Endothelial cell of umbilical vein (primary cell): Measurements from ENCODE around the gene ATG5. TPM values are rescaled to one million over a fixed set of nuclear protein-coding genes. Genes with fewer than 3 reads are reported as not detected.

ENCODE experiments used
- BruUV-seq: library from RNA; stranded (reverse); fragments of 400-500 nt; replicated peaks from 2 replicates; lab custom pipeline; 2021; lab: Mats Ljungman, UMichigan
- CTCF ChIA-PET: fragments of 300-600, 350-600 bp; sonication (Branson Sonifier 250); formaldehyde crosslinking; loops from one replicate; lab custom pipeline; 2021; ENCODE audit warnings: antibody characterized with exemption, inconsistent platforms; lab: Charles Lee
- POLR2A ChIA-PET: fragments of 300-600, 350-600 bp; sonication (Branson Sonifier 250); formaldehyde crosslinking; loops from one replicate; lab custom pipeline; 2021; ENCODE audit warnings: antibody characterized with exemption, inconsistent platforms; lab: Charles Lee
- DNase-seq: peaks from one replicate; pipeline ENCODE4 v3.0.0-alpha.2; 2011; ENCODE audit warnings: low read depth, low spot score
- FAIRE-seq: peaks from 2 replicates; lab custom pipeline; 2011; peaks lifted over from hg19 to GRCh38; lab: Jason Lieb, UNC
- H2AFZ ChIP-seq: 2 replicates; pipeline ENCODE4 v1.6.0; 2012; ENCODE audit warnings: low read depth, low read length, control low read depth, inconsistent platforms
- H3K27ac ChIP-seq: 2 replicates; pipeline ENCODE4 v1.5.1; 2011; ENCODE audit warnings: low read depth, mild to moderate bottlenecking, control low read depth, low read length, moderate library complexity; ENCODE audit not compliant: insufficient read depth
- H3K27me3 ChIP-seq, 2 experiments: 2 replicates each; pipeline versions ENCODE4 v1.6.0 to v1.6.1; 2011; ENCODE audit warnings: low read length in 2 of 2, mixed read lengths in 1 of 2; ENCODE audit not compliant: control insufficient read depth in 2 of 2, insufficient read depth in 2 of 2
- H3K36me3 ChIP-seq, 2 experiments: 2 replicates in 1 of 2; 3 replicates in 1 of 2; pipeline ENCODE4 v1.5.1; 2011; ENCODE audit warnings: low read length in 2 of 2, mild to moderate bottlenecking in 1 of 2, moderate library complexity in 1 of 2; ENCODE audit not compliant: control insufficient read depth in 2 of 2, insufficient read depth in 2 of 2; ENCODE audit errors: extremely low read depth in 1 of 2
- H3K4me1 ChIP-seq: 3 replicates; pipeline ENCODE4 v1.5.1; 2011; ENCODE audit warnings: mild to moderate bottlenecking, low read length; ENCODE audit not compliant: control insufficient read depth, insufficient read depth; ENCODE audit errors: extremely low read depth
- H3K4me2 ChIP-seq: 2 replicates; pipeline ENCODE4 v1.6.1; 2011; ENCODE audit warnings: low read length, control low read depth, mixed read lengths; ENCODE audit not compliant: insufficient read depth
- H3K4me3 ChIP-seq, 3 experiments: fragments of 200-600 bp in 1 of 3; sonication (generic), shearing (Covaris generic) in 1 of 3; replicated peaks in 1 of 3; 2 replicates each; pipeline ENCODE4 v1.5.1; 2011 to 2016; ENCODE audit warnings: control low read depth in 3 of 3, low read length in 3 of 3, mild to moderate bottlenecking in 2 of 3, inconsistent platforms in 1 of 3, low read depth in 1 of 3, moderate library complexity in 1 of 3; ENCODE audit not compliant: insufficient read depth in 1 of 3
- H3K79me2 ChIP-seq: 2 replicates; pipeline ENCODE4 v1.6.0; 2012; ENCODE audit warnings: low read length, inconsistent platforms; ENCODE audit not compliant: control insufficient read depth, insufficient read depth
- H3K9ac ChIP-seq: replicated peaks from 2 replicates; pipeline ENCODE3; 2011; ENCODE audit warnings: low read length, control low read depth; ENCODE audit not compliant: insufficient read depth; ENCODE audit errors: extremely low read depth
- H3K9me1 ChIP-seq: replicated peaks from 3 replicates; pipeline ENCODE4 v1.6.0; 2011; ENCODE audit warnings: mild to moderate bottlenecking, low read length; ENCODE audit not compliant: control insufficient read depth, insufficient read depth; ENCODE audit errors: extremely low read depth
- H3K9me3 ChIP-seq: replicated peaks from 2 replicates; pipeline ENCODE4 v1.5.1; 2012; ENCODE audit warnings: low read length, inconsistent platforms; ENCODE audit not compliant: control insufficient read depth, insufficient read depth
- H4K20me1 ChIP-seq: replicated peaks from 2 replicates; pipeline ENCODE3; 2011; ENCODE audit warnings: mild to moderate bottlenecking, low read length; ENCODE audit not compliant: control insufficient read depth, insufficient read depth; ENCODE audit errors: extremely low read depth
- CTCF ChIP-seq, 2 donors: IDR thresholded peaks; 1 replicate in 1 of 2; 2 replicates in 1 of 2; pipeline ENCODE4 v1.5.1; 2011; ENCODE audit warnings: low read length in 2 of 2, mild to moderate bottlenecking in 2 of 2, moderate library complexity in 2 of 2, control low read depth in 1 of 2, inconsistent platforms in 1 of 2, low read depth in 1 of 2; ENCODE audit not compliant: insufficient read depth in 1 of 2; ENCODE audit errors: extremely low read depth in 1 of 2
- EZH2 ChIP-seq: IDR thresholded peaks from 2 replicates; pipeline ENCODE4 v1.6.1; 2012; ENCODE audit warnings: borderline replicate concordance, low read depth, mild to moderate bottlenecking, moderate library complexity, low read length, inconsistent platforms; ENCODE audit not compliant: severe bottlenecking
- FOS ChIP-seq: IDR thresholded peaks from 2 replicates; pipeline ENCODE4 v1.6.1; 2011; ENCODE audit warnings: mild to moderate bottlenecking, low read length, moderate library complexity, borderline replicate concordance; ENCODE audit not compliant: insufficient read depth
- GATA2 ChIP-seq: IDR thresholded peaks from 2 replicates; pipeline ENCODE4 v1.7.0; 2011; ENCODE audit warnings: low read depth, mild to moderate bottlenecking, moderate library complexity, mixed read lengths, low read length; ENCODE audit not compliant: insufficient read length, insufficient read depth
- JUN ChIP-seq: IDR thresholded peaks from 2 replicates; pipeline ENCODE4 v1.6.1; 2011; ENCODE audit warnings: borderline replicate concordance, low read depth; ENCODE audit not compliant: insufficient read length, insufficient read depth
- MAX ChIP-seq: IDR thresholded peaks from 2 replicates; pipeline ENCODE4 v1.6.1; 2011; ENCODE audit not compliant: insufficient read depth, insufficient read length
- MYC ChIP-seq: IDR thresholded peaks from one replicate; pipeline ENCODE4 v1.6.1; 2011; ENCODE audit warnings: mild to moderate bottlenecking, low read depth, low read length
- POLR2A ChIP-seq: IDR thresholded peaks from 2 replicates; pipeline ENCODE4 v1.6.1; 2012; ENCODE audit warnings: low read depth, mild to moderate bottlenecking, control low read depth, low read length
- POLR2AphosphoS5 ChIP-seq: IDR thresholded peaks from 2 replicates; pipeline ENCODE4 v1.6.1; 2012; ENCODE audit warnings: low read depth, mild to moderate bottlenecking, control low read depth, low read length, moderate library complexity; ENCODE audit not compliant: insufficient read depth
- dilution Hi-C: fragments of 300-500 bp; cut with MboI; formaldehyde crosslinking; loops from one replicate; pipeline ENCODE4 v1.15.0; 2019; ENCODE audit warnings: low sequenced_read_pairs; ENCODE audit not compliant: extremely low pct_ligation_motif_present
- intact Hi-C: fragments of 100-400 bp; cut with micrococcal nuclease; formaldehyde crosslinking; loops from one replicate; pipeline ENCODE4 v1.10.0; 2022
- polyA plus RNA-seq, 4 experiments: library from polyadenylated mRNA; depleted of rRNA in 3 of 4; stranded (reverse) in 3 of 4; unstranded in 1 of 4; fragments of >200 nt; gene quantifications; 2 replicates each; pipeline versions ENCODE4 v1.2.1 to v1.2.3, GENCODE V29; 2011 to 2012; ENCODE audit warnings: missing spikeins in 1 of 4
- total RNA-seq: library from RNA; stranded (reverse); gene quantifications from 2 replicates; pipeline ENCODE4 v1.2.3, GENCODE V29; 2021

Gene ATG5
- total and polyA plus RNA-seq, 2 donors (not counting 3 experiments of a cell fraction or from before 2014, with no cell fraction given), result 14.1 to 32.8 TPM

GRCh38 chr6:106290032-106290431 lies 35.5 kb downstream of the ATG5 start:
- CTCF ChIA-PET, result interaction anchor here (1.8 to 2.1 kb wide), 2 partner anchors 9 to 17 kb away, joined by 3 to 8 read pairs; no protein-coding TSS in a partner anchor
- no peak overlapping the region for H3K4me3 ChIP-seq
- H3K27ac ChIP-seq, result no peak overlapping the region
- POLR2A ChIA-PET, result no interaction called here
- no peak overlapping the region for H3K9ac ChIP-seq
- dilution Hi-C loops (no loop called here), intact Hi-C loops (no loop called here)
- peaks cover 2% of the 10 kb centered on the region for H3K9me1 ChIP-seq
- H3K4me1 ChIP-seq, result no peaks in the 10 kb centered on the region
- no peaks in the 10 kb centered on the region for H3K27me3 ChIP-seq
- no peaks in the 10 kb centered on the region for H3K9me3 ChIP-seq
- FAIRE-seq (no peak), DNase-seq (no peak)
- H3K36me3 ChIP-seq, result peaks cover 0 to 2% of the 10 kb centered on the region in 2 experiments
- peaks cover 31% of the 10 kb centered on the region for H3K79me2 ChIP-seq
- BruUV-seq, result no TSS peak
- no peak overlapping the region for H2AFZ ChIP-seq
- no peak overlapping the region for H3K4me2 ChIP-seq
- no peaks in the 10 kb centered on the region for H4K20me1 ChIP-seq
- no peak for TF ChIP-seq MYC
- no peak for TF ChIP-seq POLR2AphosphoS5
- TF ChIP-seq CTCF (IDR thresholded peaks at IDR 0.05; ENCODE audit: extremely low read depth in 1 of 2, insufficient read depth in 1 of 2, low read depth in 1 of 2, low read length in 2 of 2), result no peak
- no peak for TF ChIP-seq EZH2
- no peak for TF ChIP-seq FOS
- TF ChIP-seq JUN, result no peak
- TF ChIP-seq MAX, result no peak
- TF ChIP-seq GATA2, result no peak
- no peak for TF ChIP-seq POLR2A
